GM10266 (cell line): Measurements from ENCODE around the gene ZCCHC7.

ENCODE experiments used
- DNase-seq: peaks from one replicate; pipeline ENCODE4 v3.0.0; 2012; ENCODE audit errors: extremely low spot score
- TF ChIP-seq, protein P1 (sequence below): IDR thresholded peaks from 2 replicates; pipeline ENCODE4 v1.5.1; 2012; ENCODE audit warnings: mild to moderate bottlenecking, low read depth; ENCODE audit not compliant: control insufficient read depth, insufficient read depth; ENCODE audit errors: missing control alignments

ZCCHC7 gene

GRCh38 chr9:37094751-37095150, 25.6 kb upstream of the ZCCHC7 start:
- TF ChIP-seq, protein P1, sequence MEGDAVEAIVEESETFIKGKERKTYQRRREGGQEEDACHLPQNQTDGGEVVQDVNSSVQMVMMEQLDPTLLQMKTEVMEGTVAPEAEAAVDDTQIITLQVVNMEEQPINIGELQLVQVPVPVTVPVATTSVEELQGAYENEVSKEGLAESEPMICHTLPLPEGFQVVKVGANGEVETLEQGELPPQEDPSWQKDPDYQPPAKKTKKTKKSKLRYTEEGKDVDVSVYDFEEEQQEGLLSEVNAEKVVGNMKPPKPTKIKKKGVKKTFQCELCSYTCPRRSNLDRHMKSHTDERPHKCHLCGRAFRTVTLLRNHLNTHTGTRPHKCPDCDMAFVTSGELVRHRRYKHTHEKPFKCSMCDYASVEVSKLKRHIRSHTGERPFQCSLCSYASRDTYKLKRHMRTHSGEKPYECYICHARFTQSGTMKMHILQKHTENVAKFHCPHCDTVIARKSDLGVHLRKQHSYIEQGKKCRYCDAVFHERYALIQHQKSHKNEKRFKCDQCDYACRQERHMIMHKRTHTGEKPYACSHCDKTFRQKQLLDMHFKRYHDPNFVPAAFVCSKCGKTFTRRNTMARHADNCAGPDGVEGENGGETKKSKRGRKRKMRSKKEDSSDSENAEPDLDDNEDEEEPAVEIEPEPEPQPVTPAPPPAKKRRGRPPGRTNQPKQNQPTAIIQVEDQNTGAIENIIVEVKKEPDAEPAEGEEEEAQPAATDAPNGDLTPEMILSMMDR, result no peak

DNA sequence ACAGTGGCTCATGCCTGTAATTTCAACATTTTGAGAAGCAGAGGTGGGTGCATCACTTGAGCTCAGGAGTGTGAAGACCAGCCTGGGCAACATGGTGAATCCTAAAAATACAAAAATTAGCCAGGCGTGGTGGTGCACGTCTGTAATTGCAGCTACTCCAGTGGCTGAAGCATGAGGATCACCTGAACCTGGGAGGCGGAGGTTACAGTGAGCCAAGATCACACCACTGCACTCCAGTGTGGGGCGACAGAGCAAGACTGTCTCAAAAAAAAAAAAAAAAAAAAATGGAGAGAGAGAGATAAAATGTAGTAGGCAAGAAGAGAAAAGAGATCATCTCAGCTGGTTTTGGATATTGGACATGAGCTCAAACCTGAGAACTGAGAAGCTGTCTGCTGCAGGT, 23.7 kb upstream of the ZCCHC7 start:
- TF ChIP-seq, protein P1, result no peak
- no peak for DNase-seq

More at GRCh38 chr9:37094751-37095150, 25.6 kb upstream of the ZCCHC7 start:
- DNase-seq, result no peak

DNA sequence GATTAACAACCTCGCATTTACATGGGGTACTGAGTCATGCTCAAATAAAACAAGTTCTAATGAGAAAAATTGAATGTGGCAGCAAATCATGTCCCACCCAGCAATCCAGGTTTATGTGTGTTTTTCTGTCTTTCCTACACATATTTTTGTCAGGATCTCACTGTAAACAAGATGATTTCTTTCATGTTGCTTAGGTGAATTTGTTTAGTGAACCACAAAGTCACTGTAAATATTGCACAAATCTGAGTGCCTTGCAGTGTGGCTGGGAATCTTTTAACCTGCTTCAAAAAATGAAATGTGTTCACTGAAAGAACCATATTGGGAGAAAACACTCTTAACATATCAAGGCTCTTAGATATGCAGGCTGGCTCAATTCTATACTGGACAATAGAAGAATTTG, 23.1 kb upstream of the ZCCHC7 start:
- no peak for DNase-seq
- TF ChIP-seq, protein P1, result no peak

DNA sequence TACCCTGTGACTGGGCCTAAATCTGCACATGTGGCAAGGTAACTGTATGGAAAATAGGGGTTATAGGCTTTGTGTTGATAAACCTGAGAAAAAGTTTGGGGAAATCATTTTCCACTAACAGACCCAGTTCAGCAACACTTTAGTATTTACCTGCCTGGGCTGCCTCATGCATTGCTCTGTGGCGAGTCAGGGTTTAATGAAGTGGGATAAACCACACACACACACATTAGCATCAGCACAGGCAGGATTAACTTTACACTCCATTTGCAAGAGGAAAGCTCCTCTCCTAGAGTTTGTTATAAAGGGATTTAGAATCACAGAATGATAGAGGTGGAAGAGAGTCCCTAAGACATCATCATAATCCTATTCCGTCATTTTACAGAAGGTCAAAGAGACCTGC, 20.0 kb upstream of the ZCCHC7 start:
- DNase-seq, result no peak
- TF ChIP-seq, protein P1, result no peak

DNA sequence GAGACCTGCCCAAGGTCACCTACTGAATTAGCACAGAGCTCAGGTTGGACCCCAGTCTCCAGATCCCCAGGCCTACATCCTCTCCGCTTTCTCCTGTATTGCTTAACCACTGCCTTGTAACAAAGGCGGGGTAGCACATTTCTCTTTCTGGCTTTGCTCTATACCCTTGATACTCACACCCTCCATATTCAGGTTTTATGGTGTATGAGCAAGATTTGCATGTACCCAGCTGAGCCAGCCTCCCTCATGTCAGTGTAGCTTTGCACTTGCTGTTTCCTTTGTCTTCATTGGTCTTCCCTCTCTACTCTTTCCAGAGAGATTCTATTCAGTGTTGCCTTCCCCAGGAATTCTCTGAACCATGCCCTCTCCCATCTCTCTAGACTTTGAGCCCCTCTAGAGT, 19.6 kb upstream of the ZCCHC7 start:
- TF ChIP-seq, protein P1, result no peak
- no peak for DNase-seq

DNA sequence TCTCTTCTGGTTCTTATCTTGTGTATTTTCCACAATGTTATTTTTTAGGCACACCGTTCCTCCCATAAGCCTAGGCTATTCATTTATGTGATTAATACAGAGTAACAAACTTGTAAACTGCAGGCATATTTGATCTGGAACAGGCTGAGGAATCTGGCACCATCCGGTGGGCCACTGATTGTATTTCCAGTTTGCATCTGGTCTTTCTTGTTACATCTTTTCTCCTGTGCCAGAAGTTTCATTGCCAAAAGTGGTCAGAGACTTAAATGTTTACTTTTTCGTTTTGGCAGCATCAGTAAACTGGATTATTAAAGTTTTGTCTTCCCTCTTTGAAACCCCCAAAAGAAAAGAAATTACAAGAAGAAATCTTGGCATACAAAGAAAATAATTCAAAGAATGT, 17.9 kb upstream of the ZCCHC7 start:
- TF ChIP-seq, protein P1, result no peak
- DNase-seq, result no peak

DNA sequence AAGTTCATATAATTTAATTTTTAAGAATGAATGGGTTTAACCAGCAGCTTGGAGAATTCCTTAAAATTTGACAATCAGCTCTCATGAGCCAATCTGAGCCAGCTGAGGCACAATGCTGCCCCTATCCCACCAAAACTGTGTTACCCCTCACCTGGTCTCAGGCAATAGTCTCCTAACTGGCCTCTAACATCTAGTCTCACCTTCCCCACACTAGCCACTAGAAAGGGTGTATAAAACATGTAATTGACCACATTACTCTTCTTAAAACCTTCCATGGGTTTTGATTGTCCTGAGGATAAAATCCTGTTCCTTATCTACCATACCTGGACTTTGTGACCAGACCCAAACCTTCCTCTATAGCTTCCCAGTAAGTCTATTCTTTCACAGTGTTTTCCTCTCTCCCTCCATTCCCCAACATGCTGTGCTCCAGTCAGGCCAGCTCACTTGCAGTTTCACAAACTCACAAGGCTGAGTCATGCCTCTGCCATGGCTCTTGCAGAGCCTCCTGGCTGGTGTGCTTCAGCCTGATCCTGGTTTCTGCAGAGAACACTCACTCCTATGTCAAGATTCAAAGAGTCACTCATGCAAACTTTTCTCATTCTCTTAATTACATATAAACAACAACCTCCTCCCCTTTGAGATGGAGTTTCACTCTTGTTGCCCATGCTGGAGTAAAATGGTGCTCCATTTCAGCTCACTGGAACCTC, 16.0 kb upstream of the ZCCHC7 start:
- TF ChIP-seq, protein P1, result no peak
- DNase-seq, result no peak
